ENCODE results near the gene GALNT10.

- no peak for TF ChIP-seq CTCF (IDR thresholded peaks at IDR 0.05; ENCODE audit: borderline replicate concordance, extremely low read depth, low read length, poor library complexity, severe bottlenecking)
- TF ChIP-seq EZH2 (IDR thresholded peaks at IDR 0.05; ENCODE audit: borderline replicate concordance, low read depth, low read length, severe bottlenecking) = no peak
These were observed 151.1 kb downstream of the GALNT10 start for GRCh38 chr5:154341620-154342019.
